HG02852 (cell line): ENCODE data around the gene MAPKAPK2.
A peak's percentile ranks its signal among the peaks of the same experiment; 100 is the strongest.

ENCODE experiments used
- ATAC-seq: cut with Tn5 transposase; IDR thresholded peaks from one replicate; pipeline ENCODE4 v1.9.1; 2021; ENCODE audit warnings: mild to moderate bottlenecking, moderate library complexity; ENCODE audit not compliant: unreplicated experiment

MAPKAPK2 gene

GRCh38 chr1:206716870-206717673, 32.4 kb downstream of the MAPKAPK2 start:
- peak; percentile 81 for ATAC-seq

GRCh38 chr1:206717674-206717989, 32.9 kb downstream of the MAPKAPK2 start:
- no peak for ATAC-seq

- no peak for ATAC-seq
Observed at GRCh38 chr1:206719169-206719839, 34.6 kb downstream of the MAPKAPK2 start.

GRCh38 chr1:206721454-206721853, 36.7 kb downstream of the MAPKAPK2 start:
- no peak for ATAC-seq

- ATAC-seq: no peak
Observed at GRCh38 chr1:206722751-206723461, 38.2 kb downstream of the MAPKAPK2 start.

GRCh38 chr1:206723462-206723804, 38.7 kb downstream of the MAPKAPK2 start:
- ATAC-seq: no peak

GRCh38 chr1:206723805-206724472, 39.2 kb downstream of the MAPKAPK2 start:
- no peak for ATAC-seq

GRCh38 chr1:206725109-206725963, 40.6 kb downstream of the MAPKAPK2 start:
- no peak for ATAC-seq

- no peak for ATAC-seq
Observed at GRCh38 chr1:206727981-206728696, 43.4 kb downstream of the MAPKAPK2 start.

- no peak for ATAC-seq
Observed at GRCh38 chr1:206728697-206728987, 43.9 kb downstream of the MAPKAPK2 start.

- no peak for ATAC-seq
Observed at GRCh38 chr1:206729050-206729449, 44.3 kb downstream of the MAPKAPK2 start.

GRCh38 chr1:206729507-206729906, 44.8 kb downstream of the MAPKAPK2 start:
- no peak for ATAC-seq

GRCh38 chr1:206732508-206732907, 47.8 kb downstream of the MAPKAPK2 start:
- no peak for ATAC-seq

GRCh38 chr1:206732992-206733391, 48.3 kb downstream of the MAPKAPK2 start:
- ATAC-seq: no peak

- ATAC-seq: no peak
Observed at GRCh38 chr1:206734499-206735142, 49.9 kb downstream of the MAPKAPK2 start.

- no peak for ATAC-seq
Observed at GRCh38 chr1:206735553-206736031, 50.9 kb downstream of the MAPKAPK2 start.

GRCh38 chr1:206736878-206737728, 52.4 kb downstream of the MAPKAPK2 start:
- ATAC-seq: no peak

GRCh38 chr1:206737729-206738201, 53.1 kb downstream of the MAPKAPK2 start:
- no peak for ATAC-seq
